ENCODE measurements around the gene GNB1L.

The GNB1L gene

GRCh38 chr22:19823191-19823901 is 31.3 kb downstream of the GNB1L start:
- no peak for DNase-seq (ENCODE audit: low read depth in 2 of 2)

DNA sequence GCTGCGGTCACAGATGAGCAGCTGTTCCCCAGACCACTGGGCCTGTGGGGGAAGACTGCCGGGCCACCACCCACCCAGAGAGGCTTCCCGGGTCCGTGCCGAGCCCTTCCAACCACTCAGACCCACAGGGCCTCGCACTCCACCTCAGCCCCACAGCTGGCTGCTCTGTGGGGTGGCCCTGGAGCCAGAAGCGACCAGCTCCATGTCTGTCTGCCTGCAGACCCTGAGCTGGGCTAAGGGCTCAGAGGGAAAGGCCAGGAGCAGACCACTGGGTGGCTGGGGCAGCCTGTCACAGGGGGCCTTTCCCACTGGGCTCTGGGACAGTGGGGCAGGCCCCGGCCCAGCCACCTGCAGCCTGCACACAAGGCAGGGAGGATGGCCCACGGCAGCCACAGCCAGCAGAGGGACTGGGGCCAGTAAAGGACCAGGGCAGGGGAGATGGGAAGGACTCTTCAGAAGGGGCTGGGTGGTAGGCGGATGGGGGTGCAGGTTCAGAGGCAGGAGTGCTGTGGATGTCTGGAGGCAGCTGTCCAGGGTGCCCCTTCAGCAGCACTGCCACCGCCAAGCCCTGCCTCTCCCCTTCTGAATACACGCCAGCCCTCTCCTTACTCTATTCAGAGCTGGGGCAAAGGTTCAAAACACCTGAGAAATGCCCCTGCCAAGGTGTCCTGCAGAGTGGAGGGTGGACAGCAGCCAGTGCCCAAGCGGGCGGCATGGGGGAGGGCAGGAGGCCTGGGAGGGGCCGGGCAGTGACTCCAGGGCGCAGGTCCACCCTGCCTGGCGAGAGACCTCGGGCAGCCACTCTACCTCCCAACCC is 32.2 kb downstream of the GNB1L start:
- no peak for DNase-seq (ENCODE audit: low read depth in 2 of 2)

DNA sequence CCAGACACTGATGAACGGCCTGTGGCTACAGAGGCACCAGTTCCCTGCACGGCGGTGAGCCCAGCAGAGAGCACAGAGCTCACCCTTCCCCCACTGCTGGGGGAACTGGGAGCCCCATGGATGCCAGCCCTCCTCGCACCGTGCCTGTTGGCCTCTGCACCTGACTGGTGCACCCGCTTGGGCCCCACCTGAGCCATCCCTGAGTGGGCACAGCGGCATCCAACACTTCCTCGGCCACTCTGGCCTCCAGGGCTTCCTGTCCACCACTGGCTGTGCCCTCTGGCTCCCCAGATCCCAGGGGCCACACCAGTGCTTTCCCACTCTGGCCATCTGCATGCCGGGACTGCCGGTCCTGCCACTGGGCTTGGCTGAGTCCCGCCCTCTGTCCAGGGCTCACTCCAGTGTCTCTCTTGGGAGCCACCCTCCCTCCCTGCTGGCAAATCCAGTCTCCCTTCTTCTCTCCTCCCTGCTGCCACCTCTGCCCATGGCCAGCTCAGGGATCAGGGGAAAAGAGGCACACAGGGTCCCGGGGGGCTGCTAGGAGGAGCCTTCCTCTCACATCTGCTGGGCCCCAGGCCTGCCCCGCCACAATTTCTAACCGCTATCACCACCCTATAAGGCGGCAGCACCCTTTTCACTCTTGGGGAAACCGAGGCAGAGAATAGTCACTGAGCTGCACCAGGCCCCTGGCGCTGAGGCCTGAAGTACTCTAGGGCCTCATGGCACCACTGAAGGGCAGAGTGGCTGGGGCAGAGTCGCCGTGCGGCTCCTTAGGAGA is 33.0 kb downstream of the GNB1L start:
- DNase-seq (ENCODE audit: low read depth in 2 of 2) = no peak

- DNase-seq (ENCODE audit: low read depth in 2 of 2) = no peak
These were observed 33.7 kb downstream of the GNB1L start for GRCh38 chr22:19820880-19821522.

DNA sequence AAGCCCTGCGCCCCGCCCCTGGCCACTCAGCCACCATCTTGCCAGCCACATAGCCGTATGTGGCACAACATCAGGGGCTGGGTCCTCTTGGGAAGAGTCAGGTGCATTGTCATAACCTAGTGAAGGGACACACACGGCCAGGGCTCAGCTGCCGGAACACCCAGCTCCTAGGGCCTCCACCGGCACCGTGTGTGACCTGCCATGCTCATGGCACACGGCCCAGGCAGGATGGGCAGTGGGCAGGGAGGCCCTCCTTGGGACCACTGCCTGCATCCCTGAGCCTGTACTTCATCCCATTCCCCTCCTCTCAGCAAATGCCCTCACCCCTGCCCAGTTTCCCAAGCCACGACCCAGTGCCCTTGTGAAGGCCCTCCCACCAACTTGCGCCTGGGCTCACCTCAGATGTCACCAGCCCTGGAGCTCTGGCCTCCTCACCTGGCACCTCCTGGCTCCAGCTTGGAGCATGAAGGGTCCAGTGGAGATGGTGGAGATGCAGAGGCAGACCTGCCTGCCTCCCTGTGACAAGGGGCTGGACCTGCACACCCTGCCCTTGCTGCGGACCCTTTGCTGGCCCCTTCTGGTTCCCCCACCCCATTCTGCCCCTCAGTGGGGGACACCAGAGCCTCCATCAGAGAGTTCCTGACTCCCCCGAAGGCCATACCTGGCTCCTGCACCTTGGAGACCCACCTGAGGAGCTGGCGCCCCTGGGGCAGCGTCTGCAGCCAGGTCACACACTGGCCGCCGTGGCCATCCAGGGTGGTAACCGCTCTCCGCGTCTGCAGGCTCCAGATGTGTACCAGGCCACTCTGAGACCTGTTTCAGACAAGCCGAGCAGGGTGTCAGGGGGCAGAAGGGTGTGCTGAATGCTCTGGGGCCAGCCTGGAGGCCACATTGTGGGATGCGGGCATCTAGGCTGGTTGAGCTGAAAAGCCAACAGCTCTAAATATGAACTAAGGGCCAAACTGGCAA is 34.5 kb downstream of the GNB1L start:
- DNase-seq (ENCODE audit: low read depth in 2 of 2) = no peak

- no peak for DNase-seq (ENCODE audit: low read depth in 2 of 2)
These were observed 35.3 kb downstream of the GNB1L start for GRCh38 chr22:19819208-19819910.

GRCh38 chr22:19818324-19819207 is 36.1 kb downstream of the GNB1L start:
- DNase-seq (ENCODE audit: low read depth in 2 of 2) = no peak

GRCh38 chr22:19816372-19817119 is 38.1 kb downstream of the GNB1L start:
- DNase-seq (ENCODE audit: low read depth in 2 of 2) = no peak

DNA sequence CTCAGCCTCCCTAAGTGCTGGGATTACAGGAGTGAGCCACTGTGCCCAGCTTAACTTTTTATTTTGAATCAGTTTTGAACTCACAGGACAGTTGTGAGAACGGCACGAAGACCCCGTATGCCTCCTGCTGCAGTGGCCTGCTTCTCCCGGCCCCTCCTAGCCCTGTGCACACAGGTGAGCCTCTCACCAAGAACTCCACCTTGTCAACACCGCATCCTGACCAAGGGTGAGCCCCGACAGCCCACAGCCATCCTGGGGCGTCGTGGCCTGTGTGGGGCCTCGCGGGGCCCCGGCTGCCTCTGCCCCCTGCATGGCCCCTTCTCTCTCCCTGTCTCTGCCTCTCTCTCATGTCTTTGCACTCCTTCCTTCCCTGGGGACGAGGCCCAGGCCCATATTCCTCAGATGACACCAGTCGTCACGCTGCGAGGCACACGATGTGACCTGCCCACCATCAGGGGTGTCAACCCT is 38.8 kb downstream of the GNB1L start:
- no peak for DNase-seq (ENCODE audit: low read depth in 2 of 2)

DNA sequence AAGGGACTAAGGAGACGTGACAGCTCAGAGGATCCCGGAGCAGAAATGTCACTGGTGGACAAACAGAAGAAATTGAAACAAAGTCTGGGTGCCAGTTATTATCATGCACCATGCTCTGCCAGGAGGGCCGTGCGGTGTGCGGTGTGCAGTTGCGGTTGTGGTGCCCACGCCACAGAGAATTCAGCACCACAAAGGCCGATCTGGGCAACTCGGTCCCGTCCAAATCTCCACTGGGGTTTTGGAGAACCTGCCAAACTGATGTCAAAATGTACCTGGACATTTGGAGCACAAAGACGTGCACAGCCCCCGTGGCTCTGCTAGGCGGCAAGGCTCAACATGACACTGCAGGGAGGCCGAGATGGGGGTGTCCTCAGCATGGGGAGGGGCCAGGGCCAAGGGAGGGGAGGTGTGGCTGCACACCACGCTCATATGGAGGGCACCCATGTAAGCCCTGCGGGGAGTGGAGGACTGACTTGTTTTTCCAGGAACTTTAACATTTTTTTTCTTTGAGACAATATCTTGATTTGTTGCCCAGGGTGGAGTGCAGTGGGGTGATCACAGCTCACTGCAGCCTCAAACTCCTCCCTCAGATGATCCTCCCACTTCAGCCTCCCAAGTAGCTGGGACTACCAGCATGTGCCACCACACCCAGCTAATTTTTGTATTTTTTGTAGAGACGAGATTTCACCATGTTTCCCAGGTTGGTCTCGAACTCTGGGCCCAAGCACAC is 39.4 kb downstream of the GNB1L start:
- DNase-seq (ENCODE audit: low read depth in 2 of 2) = no peak

- no peak for DNase-seq (ENCODE audit: low read depth in 2 of 2)
These were observed 40.2 kb downstream of the GNB1L start for GRCh38 chr22:19814428-19814827.

GRCh38 chr22:19812910-19813309 is 41.8 kb downstream of the GNB1L start:
- DNase-seq (ENCODE audit: low read depth in 2 of 2) = no peak

DNA sequence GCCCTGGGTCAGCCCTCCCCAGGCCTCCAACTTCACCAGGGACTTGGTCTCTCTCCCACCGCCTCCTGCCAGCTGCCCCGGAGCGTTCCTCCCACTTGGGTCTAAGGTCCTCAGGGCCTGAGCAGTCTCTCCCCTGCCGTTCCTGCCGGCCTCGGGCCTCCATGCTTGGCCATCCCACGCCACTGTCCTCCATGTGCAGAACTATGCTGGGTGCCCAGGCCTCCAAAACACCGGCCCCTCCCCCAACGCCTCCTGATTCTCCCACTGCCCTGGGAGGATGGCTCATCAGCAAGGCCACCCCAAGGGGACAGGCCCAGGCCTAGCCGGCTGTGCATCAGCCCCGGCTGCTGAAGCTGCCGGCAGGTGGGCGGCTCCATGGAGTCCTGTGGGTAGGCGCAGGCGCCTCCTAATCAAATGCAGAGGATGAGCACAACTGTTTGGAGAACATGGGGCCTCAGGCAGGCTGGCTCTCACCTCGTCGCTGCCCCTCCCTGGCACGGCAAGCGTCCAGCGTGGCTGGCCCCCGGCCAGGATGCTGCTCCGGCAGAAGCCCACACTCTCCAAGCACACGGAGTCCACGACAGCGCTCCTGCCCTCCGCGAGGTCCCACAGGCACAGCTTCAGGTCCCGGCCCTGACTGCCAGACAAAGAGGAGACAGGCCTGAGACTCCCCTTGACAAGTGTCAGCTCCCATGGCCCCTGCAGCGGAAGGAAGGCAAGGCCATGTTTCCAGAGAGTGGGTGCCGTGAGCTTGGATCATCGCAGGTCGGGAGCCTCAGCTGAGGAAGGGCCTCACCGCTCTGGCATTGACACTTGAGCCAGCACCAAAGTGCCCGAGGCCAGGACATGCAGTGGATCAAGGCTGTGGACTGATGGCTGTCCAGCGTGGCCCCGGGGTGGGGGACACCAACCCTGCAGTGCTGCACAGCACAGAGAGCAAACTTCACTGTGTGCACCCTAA is 42.6 kb downstream of the GNB1L start:
- DNase-seq (ENCODE audit: low read depth in 2 of 2) = no peak

GRCh38 chr22:19811211-19811621 is 43.5 kb downstream of the GNB1L start:
- no peak for DNase-seq (ENCODE audit: low read depth in 2 of 2)

GRCh38 chr22:19810381-19811201 is 44.1 kb downstream of the GNB1L start:
- DNase-seq (ENCODE audit: low read depth in 2 of 2) = no peak

- no peak for DNase-seq (ENCODE audit: low read depth in 2 of 2)
These were observed 44.9 kb downstream of the GNB1L start for GRCh38 chr22:19809741-19810140.

All from stimulated activated CD4-positive, alpha-beta T cell treated with anti-CD3 and anti-CD28 coated beads, Interleukin-4, amount 100 ng/mL, for 48 hours (primary cell).